GM21381 (cell line): Measurements from ENCODE around the gene ITIH2.
"Not testable (repeated sequence)": the region's sequence is repeated elsewhere in the genome, so short reads cannot be mapped to it uniquely, and the experiment has no call there.

ENCODE experiments used
- ATAC-seq: cut with Tn5 transposase; IDR thresholded peaks from one replicate; pipeline ENCODE4 v1.9.1; 2021; ENCODE audit warnings: mild to moderate bottlenecking, moderate library complexity; ENCODE audit not compliant: unreplicated experiment

The ITIH2 gene, protein sequence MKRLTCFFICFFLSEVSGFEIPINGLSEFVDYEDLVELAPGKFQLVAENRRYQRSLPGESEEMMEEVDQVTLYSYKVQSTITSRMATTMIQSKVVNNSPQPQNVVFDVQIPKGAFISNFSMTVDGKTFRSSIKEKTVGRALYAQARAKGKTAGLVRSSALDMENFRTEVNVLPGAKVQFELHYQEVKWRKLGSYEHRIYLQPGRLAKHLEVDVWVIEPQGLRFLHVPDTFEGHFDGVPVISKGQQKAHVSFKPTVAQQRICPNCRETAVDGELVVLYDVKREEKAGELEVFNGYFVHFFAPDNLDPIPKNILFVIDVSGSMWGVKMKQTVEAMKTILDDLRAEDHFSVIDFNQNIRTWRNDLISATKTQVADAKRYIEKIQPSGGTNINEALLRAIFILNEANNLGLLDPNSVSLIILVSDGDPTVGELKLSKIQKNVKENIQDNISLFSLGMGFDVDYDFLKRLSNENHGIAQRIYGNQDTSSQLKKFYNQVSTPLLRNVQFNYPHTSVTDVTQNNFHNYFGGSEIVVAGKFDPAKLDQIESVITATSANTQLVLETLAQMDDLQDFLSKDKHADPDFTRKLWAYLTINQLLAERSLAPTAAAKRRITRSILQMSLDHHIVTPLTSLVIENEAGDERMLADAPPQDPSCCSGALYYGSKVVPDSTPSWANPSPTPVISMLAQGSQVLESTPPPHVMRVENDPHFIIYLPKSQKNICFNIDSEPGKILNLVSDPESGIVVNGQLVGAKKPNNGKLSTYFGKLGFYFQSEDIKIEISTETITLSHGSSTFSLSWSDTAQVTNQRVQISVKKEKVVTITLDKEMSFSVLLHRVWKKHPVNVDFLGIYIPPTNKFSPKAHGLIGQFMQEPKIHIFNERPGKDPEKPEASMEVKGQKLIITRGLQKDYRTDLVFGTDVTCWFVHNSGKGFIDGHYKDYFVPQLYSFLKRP

GRCh38 chr10:7703140-7703539 lies at the start of gene ITIH2:
ITIH2 (plus strand) TSS chr10:7703316; CDS start chr10:7703435, 119 bp downstream.
- ATAC-seq = no peak

DNA sequence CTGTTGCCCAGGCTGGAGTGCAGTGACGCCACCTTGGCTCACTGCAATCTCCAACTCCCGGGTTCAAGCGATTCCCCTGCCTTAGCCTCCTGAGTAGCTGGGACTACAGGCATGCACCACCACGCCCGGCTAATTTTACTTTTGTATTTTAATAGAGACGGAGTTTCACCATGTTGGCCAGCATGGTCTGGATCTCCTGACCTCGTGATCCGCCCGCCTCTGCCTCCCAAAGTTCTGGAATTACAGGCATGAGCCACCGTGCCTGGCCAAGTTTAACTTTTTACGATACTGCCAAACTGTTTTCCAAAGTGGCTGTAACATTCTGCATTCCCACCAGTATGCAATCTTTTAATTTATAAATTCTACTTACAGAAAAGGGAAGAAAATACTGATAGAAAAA lies 46.0 kb upstream of the ITIH2 start:
- not testable (repeated sequence) for ATAC-seq

DNA sequence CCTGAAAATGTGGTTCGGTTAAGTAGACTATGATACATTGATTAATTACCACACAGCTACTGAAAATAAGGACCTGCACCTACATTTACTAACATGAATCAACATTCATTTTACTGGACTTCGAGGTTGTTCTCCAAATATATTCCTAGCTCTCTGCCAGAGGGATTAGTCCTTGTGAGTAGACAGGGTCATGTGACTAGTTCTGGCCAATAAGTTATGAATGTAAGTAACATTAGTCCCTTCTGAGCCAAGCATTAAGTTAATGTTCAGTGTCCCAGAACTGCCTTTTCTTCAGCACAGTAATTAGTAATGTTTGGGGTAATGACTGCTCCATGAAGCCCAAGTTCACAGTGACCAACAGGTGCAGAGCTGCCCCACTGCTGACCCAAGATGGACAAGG lies 45.6 kb upstream of the ITIH2 start:
- no peak for ATAC-seq

DNA sequence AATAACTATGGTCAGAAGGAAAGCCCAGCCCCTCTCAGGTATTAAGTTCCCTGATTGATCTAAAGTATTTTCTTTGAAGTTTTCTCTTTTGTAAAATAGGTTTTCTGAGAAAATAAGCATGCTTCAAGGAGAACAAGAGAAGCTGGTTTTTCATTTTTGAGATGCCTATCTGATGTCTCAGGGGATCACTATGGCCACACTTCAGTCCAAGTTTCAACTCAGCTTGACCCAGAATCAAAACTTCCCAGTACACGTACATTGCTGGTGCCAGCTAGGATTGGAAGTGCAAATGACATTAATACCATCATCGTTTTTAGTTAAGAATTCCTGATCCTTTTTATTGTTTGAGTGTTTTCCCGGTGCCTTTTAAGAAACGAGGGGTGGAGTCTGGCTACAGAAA lies 43.6 kb upstream of the ITIH2 start:
- no peak for ATAC-seq

DNA sequence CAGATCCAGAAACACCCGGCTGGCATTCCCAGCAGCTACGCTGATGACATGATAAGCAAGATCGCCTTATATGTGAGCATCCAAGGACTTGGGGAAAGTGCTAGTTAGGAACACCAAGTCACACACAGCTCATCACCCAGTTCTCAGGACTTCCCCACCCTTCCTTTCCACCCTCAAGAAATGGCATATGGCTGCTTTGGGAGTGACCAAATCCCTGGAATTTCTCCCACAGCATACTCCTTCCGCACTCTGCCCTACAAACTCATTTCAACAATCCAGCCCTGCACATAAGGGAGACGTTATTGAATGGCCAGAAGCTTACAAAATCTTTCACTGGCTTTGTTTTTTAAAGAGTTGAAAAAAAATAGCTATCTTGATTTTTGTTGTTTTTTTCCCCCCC lies 40.6 kb upstream of the ITIH2 start:
- ATAC-seq = no peak

DNA sequence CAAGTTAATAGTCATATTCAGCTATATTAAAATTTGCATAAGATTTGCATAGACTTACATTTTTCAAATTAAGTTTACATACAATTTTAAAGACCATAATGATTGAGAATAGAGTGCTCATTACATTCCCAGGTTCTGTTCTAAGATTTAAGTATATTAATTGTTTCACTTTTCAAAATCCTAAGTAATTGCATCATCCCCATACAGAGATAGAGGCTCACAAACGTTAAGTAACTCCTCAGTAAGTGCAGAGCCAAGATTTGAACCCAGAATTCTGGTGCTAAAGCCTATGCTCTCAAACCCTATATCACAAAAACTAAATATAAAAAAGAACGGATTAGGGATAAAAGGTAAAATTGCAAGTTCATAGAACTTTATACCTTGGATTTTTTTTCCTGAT lies 38.4 kb upstream of the ITIH2 start:
- ATAC-seq = no peak

DNA sequence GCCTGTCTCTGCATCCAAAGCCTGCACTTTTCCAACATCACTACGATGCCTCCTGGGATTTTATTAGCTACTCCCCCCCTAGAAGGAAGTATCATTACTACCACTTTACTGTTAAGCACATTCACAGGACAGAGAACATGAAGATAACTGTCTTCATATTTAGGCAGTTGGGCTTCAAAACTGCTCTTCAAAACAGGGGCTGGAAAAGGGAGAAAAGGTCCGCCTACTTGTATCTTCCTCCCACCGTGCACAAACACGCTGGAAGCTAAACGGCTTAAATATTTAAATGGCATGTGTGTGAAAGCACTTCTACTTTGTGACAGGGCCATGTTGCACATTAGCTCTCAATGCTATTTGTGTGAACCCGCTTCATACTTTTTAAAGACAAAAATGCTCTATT lies 37.3 kb upstream of the ITIH2 start:
- no peak for ATAC-seq

DNA sequence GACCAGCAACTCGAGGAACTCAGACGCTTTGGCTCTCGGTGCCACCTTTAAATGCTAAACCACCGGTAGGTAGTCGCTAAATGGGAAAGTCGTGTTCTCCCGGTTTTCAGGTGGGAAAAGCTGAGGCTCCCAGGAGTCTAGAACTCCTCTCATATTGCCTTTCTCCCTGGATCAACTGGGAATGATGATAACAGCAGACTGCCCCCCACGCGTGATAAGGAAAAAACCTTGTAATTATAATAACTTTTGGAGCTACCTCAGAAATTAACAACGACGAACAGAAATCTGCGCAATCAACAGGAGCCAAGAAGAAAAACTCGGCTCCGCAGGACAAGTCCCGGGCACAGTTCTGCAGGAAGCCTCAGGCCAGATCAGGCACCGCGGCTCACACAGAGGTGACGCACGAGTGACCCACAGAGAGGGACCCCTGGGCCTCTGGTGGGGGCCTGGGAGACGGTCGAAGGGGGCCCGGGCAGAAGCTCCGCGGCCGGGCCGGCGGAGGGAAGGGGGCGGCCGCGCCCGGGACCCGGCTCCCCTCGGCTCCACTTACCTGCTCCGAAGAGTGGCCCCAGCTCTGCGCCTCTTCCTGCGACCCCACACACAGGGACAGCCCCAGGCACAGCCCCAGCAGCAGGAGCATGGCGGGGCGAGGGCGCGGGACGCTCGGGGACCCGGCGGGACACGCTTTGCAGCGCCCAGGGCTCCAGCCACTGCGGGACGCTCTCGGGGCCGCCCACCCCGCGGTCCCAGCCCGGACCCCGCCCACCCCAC lies 36.7 kb upstream of the ITIH2 start, which contains the start of gene ITIH5:
Gene ITIH5 (minus strand): TSS at position 714 of the 771 bp plus-strand sequence. CDS start 74 bp downstream, at position 640.
- no peak for ATAC-seq

DNA sequence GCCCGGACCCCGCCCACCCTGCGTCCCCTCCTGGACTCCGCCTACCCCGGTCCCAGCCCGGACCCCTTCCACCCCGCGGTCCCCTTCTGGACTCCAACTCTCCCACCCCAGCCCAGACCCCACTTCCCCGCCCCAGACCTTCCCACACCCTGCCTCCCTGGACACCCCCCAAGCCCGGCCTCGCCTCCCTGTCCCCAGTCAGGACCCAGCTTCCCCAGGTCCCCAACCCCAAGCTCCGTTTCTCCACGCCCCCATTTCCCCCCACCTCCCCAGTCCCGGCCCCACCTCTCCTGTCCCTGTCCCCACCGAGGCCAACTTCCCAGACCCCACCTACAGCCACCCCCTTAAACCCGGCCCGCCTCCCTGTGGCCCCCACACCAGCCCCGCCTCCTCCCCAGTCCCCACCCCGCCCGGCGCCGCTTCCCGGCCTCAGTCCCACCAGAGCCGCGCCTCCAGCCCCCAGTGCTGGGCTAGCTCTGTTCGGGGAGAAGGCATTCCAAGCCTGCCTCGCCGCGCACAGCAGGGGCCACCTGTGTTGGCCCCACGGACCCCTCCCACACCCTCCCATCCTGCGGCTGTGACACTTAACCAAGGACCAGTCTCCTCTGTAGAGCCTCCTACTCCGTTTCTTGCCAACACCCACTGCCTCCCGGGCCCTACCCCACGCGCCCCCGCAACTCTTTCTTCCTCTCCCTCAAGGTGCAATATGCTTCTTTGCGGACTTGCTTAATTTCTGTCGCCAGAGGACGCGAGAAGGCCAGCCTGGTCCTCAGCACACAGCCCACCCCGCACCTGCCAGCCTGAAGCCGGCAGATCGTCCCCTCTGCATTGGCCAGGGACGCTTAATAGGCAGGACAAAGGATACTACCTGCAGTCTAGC lies 35.6 kb upstream of the ITIH2 start:
- ATAC-seq = no peak

- no peak for ATAC-seq
Measured at GRCh38 chr10:7670157-7670556, 33.0 kb upstream of the ITIH2 start.

DNA sequence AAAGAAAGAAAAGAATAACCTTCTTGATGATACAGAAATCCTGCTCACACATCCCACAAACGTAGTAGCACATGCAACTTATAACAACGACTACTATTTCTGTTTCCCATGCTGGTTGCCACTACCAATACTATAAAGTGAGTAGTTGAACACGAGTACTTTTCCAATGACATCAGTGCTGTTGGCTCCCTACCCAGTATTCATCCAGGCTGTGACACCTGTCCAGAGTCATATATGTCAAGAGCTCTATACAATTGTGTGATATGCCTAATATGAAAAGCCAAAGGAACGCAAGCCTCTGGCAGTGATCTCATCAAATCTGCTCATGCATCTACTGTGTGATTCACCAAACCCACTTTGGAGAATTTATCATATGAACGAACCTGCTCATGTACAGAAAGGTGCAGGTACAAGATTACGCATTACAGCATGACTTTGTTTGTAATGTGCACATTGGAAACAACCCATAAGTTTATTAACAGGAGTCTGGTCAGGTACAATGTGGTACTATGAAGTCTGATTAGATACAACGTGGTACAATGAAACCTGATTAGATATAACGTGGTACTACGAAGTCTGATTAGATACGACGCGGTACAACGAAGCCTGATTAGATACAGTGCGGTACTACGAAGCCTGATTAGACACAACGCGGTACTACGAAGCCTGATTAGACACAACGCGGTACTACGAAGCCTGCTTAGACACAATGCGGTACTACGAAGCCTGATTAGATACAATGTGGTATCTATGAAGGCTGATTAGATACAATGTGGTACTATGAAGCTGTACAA lies 30.6 kb upstream of the ITIH2 start:
- ATAC-seq = no peak

GRCh38 chr10:7679256-7679655 lies 23.9 kb upstream of the ITIH2 start:
- no peak for ATAC-seq

DNA sequence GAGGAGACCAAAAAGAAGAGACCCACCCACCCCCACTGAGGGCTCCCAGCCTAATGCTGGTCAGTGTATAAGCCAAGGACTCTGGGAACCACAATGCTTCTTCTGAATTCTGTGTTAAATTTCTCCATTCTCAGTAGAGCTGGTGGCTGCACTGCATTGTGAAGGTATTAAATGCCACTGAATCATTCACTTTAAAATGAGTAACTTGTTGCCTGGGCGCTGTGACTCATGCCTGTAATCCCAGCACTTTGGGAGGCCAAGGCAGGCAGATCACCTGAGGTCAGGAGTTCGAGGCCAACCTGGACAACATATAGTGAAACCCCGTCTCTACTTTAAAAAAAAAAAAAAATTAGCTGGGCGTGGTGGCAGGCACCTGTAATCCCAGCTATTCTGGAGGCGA lies 23.0 kb upstream of the ITIH2 start:
- not testable (repeated sequence) for ATAC-seq

DNA sequence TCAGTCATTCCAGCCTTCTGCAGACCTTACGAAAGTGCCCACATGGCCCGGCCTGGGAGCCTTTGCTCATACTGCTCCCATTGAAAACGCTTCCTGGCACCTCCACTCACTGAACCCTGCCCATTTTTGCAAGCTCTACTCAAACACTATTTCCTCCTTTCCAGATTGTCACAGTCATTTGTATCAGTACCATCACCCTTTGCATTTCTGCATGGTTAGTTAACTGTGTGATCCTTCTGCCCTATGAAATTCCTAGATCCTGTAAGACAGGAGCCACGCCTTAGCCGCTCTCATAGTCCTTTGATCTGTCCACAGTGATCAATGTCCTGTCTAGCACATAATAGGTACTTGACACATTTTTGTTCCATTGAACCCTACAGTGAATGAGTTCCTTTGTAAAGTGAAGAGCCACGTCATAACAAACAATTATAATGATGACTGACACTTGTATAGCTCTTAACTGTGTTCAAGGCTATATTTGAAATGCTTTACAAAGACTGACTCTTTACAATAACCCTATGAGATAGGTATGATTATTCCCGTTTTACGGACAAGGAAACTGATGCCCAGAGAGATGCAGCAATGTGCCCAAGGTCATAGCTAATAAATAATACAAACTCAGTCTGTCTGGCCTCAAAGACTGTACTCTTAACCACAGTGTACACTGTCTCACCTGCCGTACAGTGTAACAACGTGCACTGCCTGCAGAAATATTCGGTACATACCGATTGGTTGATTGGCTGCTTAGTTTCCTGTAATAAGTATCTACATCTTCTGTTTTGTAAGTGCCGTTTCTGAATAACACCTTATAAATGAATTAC lies 16.6 kb upstream of the ITIH2 start:
- no peak for ATAC-seq

- peak; percentile 95 for ATAC-seq
Measured at GRCh38 chr10:7687228-7687907, 15.7 kb upstream of the ITIH2 start.

DNA sequence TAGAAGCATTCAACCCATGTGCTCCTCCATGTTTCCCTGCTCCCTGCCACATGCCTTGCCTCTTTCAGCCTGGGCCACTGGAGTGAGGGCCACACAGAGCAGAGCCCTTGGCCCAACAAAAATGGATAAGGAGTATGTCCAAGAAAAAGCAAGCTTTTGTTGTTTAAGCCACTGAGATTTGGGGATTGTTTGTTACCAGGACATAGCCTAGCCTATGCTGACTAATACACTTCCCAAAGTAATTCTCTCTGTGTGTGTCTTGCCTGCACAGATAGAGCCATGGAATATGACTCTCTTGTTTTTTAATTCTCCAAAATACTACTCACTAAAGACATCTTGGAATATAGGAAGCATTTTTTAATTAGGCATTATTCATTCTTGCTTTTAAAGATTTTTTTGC lies 13.5 kb upstream of the ITIH2 start:
- ATAC-seq = no peak

GRCh38 chr10:7690885-7691597 lies 12.1 kb upstream of the ITIH2 start:
- not testable (repeated sequence) for ATAC-seq
